Breast epithelium (tissue), 4 donors: ENCODE measurements around the gene OSCP1. TPM values are rescaled to one million over a fixed set of nuclear protein-coding genes. Genes with fewer than 3 reads are reported as not detected.
A peak's percentile ranks its signal among the peaks of the same experiment; 100 is the strongest.

ENCODE experiments used
- DNase-seq, 2 donors: peaks; one replicate each; pipeline ENCODE4 v3.0.0-alpha.2; 2019; ENCODE audit warnings: low spot score in 2 of 2
- H3K27ac ChIP-seq, 2 donors: fragments of 200-600 bp; sonication (generic) in 1 of 2; one replicate each; pipeline ENCODE4 v1.5.1; 2016 to 2019; ENCODE audit warnings: mild to moderate bottlenecking in 1 of 2
- H3K27me3 ChIP-seq, 2 donors: fragments of 200-600 bp; sonication (generic) in 1 of 2; one replicate each; pipeline versions ENCODE4 v1.5.1 to v1.6.0; 2017 to 2019; ENCODE audit warnings: control low read depth in 1 of 2, mild to moderate bottlenecking in 1 of 2
- H3K36me3 ChIP-seq: fragments of 200-600 bp; one replicate; pipeline ENCODE4 v1.5.1; 2019
- H3K4me1 ChIP-seq, 2 donors: fragments of 200-600 bp; sonication (generic); one replicate each; pipeline ENCODE4 v1.5.1; 2016 to 2019; ENCODE audit warnings: control low read depth in 1 of 2
- H3K4me3 ChIP-seq, 3 donors: fragments of 200-600 bp; sonication (generic); 1 replicate in 2 of 3; 2 replicates in 1 of 3; pipeline ENCODE4 v1.5.1; 2016 to 2019; ENCODE audit warnings: mild to moderate bottlenecking in 3 of 3, moderate library complexity in 2 of 3
- H3K9me3 ChIP-seq, 2 donors: fragments of 200-600 bp; sonication (generic) in 1 of 2; one replicate each; pipeline ENCODE4 v1.5.1; 2016 to 2019; ENCODE audit warnings: control low read depth in 1 of 2
- POLR2A ChIP-seq: fragments of 450-650 bp; IDR thresholded peaks from one replicate; pipeline ENCODE4 v1.6.1; 2016; ENCODE audit warnings: antibody characterized with exemption, mild to moderate bottlenecking, moderate library complexity
- POLR2AphosphoS5 ChIP-seq, 3 donors: sonication (generic); formaldehyde crosslinking; IDR thresholded peaks; one replicate each; pipeline ENCODE4 v1.6.1; 2017; ENCODE audit warnings: antibody characterized with exemption in 3 of 3
- intact Hi-C: fragments of 100-400 bp; cut with DNase I; formaldehyde crosslinking; loops from one replicate; pipeline ENCODE4 v1.15.1; 2023; ENCODE audit warnings: low total_unique reads
- total RNA-seq, 3 donors: library from RNA; depleted of rRNA; stranded (reverse); fragments of >200 nt; gene quantifications; one replicate each; pipeline ENCODE4 v1.1.0, GENCODE V29; 2016
- TF ChIP-seq, protein P1 (sequence below), 3 donors: fragments of 450-650 bp; IDR thresholded peaks; one replicate each; pipeline ENCODE4 v1.5.1; 2016 to 2017; ENCODE audit warnings: antibody characterized with exemption in 3 of 3, mild to moderate bottlenecking in 3 of 3, moderate library complexity in 3 of 3

Gene OSCP1
- total RNA-seq, 3 donors from 2014 or later: 12.5 to 19.3 (median 15.1) TPM

- Histone ChIP-seq H3K27ac (peak overlapping the region; percentile 84 to 96), H3K27me3 (no peaks in the 10 kb centered on the region), H3K9me3 (no peaks in the 10 kb centered on the region), H3K4me1 (peaks cover 14 to 36% of the 10 kb centered on the region in 2 donors), H3K4me3 (no peak overlapping the region), H3K36me3 (no peaks in the 10 kb centered on the region)
- TF ChIP-seq, protein P1, sequence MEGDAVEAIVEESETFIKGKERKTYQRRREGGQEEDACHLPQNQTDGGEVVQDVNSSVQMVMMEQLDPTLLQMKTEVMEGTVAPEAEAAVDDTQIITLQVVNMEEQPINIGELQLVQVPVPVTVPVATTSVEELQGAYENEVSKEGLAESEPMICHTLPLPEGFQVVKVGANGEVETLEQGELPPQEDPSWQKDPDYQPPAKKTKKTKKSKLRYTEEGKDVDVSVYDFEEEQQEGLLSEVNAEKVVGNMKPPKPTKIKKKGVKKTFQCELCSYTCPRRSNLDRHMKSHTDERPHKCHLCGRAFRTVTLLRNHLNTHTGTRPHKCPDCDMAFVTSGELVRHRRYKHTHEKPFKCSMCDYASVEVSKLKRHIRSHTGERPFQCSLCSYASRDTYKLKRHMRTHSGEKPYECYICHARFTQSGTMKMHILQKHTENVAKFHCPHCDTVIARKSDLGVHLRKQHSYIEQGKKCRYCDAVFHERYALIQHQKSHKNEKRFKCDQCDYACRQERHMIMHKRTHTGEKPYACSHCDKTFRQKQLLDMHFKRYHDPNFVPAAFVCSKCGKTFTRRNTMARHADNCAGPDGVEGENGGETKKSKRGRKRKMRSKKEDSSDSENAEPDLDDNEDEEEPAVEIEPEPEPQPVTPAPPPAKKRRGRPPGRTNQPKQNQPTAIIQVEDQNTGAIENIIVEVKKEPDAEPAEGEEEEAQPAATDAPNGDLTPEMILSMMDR (IDR thresholded peaks at IDR 0.05): no peak
- TF ChIP-seq POLR2A (no peak), POLR2AphosphoS5 (IDR thresholded peaks at IDR 0.05) (no peak)
- DNase-seq: no peak
- intact Hi-C loops: no loop called here
Measured at GRCh38 chr1:36372617-36373016, 77.6 kb downstream of the OSCP1 start.

- intact Hi-C loops: no loop called here
- no peaks in the 10 kb centered on the region for H3K9me3 ChIP-seq
- no peaks in the 10 kb centered on the region for H3K27me3 ChIP-seq
- no peaks in the 10 kb centered on the region for H3K36me3 ChIP-seq
- peaks cover 7 to 24% of the 10 kb centered on the region in 2 donors for H3K4me1 ChIP-seq
- DNase-seq: peak; percentile 56 to 80
- TF ChIP-seq, protein P1 (IDR thresholded peaks at IDR 0.05): peak; percentile 87 to 94 (median 91)
- TF ChIP-seq POLR2AphosphoS5 (IDR thresholded peaks at IDR 0.05) (peak in 1 of 3 donors; percentile 44), POLR2A (no peak)
- H3K4me3 ChIP-seq: no peak overlapping the region
- peak overlapping the region in 1 of 2 donors; percentile 7 for H3K27ac ChIP-seq
Measured at GRCh38 chr1:36369061-36369861, 81.0 kb downstream of the OSCP1 start.

Other genes with a start within 250 kb of the OSCP1 start
- 100 to 1,000 TPM in 2 of 3 donors, 10 to 100 TPM in 1; 81.6 to 128 (median 122) TPM for gene THRAP3, start 226.0 kb downstream of the OSCP1 start, total RNA-seq
- gene SH3D21, start 144.1 kb downstream of the OSCP1 start, total RNA-seq: 10 to 100 TPM in 2 of 3 donors, under 1 TPM in 1; 0.80 to 18.7 (median 18.0) TPM
- gene EVA1B, start 126.8 kb downstream of the OSCP1 start, total RNA-seq: 100 to 1,000 TPM in 2 of 3 donors, 10 to 100 TPM in 1; 62.1 to 129 (median 118) TPM
- gene STK40, start 64.5 kb downstream of the OSCP1 start, total RNA-seq: 10 to 100 TPM; 22.5 to 36.0 (median 26.2) TPM
- 10 to 100 TPM; 31.8 to 49.5 (median 39.7) TPM for gene LSM10, start 52.5 kb downstream of the OSCP1 start, total RNA-seq
- gene MRPS15, start 13.9 kb upstream of the OSCP1 start, total RNA-seq: 10 to 100 TPM; 72.9 to 99.1 (median 79.3) TPM
- 10 to 100 TPM; 17.3 to 54.2 (median 28.8) TPM for gene CSF3R, start 32.5 kb upstream of the OSCP1 start, total RNA-seq